ENCODE results near the gene LARP6.

LARP6 gene

GRCh38 chr15:70793694-70794093 is 60.3 kb downstream of the LARP6 start:
- DNase-seq: no peak

GRCh38 chr15:70792171-70792573 is 61.8 kb downstream of the LARP6 start:
- no peak for DNase-seq

DNA sequence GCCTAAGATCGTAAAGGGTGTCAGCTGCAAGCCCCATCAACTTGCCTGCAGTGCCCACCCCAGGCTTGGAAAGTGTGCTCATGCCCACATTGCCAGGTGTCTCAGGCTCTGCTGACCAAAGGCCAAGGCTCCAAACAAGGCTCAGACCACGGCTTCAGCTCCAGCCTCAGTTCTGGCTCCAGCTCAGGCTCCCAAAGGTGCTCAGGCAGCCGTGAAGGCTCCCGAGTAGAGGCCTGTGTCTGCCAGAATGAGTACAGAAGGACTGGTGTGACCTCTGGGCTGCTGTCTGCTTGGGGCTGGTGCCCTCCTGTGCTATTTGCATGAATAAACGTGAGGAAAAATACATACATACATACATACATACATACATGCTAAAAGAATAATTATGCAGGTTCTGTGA is 62.7 kb downstream of the LARP6 start:
- DNase-seq: no peak

- DNase-seq: no peak
Observed at GRCh38 chr15:70789213-70789612, 64.7 kb downstream of the LARP6 start.

DNA sequence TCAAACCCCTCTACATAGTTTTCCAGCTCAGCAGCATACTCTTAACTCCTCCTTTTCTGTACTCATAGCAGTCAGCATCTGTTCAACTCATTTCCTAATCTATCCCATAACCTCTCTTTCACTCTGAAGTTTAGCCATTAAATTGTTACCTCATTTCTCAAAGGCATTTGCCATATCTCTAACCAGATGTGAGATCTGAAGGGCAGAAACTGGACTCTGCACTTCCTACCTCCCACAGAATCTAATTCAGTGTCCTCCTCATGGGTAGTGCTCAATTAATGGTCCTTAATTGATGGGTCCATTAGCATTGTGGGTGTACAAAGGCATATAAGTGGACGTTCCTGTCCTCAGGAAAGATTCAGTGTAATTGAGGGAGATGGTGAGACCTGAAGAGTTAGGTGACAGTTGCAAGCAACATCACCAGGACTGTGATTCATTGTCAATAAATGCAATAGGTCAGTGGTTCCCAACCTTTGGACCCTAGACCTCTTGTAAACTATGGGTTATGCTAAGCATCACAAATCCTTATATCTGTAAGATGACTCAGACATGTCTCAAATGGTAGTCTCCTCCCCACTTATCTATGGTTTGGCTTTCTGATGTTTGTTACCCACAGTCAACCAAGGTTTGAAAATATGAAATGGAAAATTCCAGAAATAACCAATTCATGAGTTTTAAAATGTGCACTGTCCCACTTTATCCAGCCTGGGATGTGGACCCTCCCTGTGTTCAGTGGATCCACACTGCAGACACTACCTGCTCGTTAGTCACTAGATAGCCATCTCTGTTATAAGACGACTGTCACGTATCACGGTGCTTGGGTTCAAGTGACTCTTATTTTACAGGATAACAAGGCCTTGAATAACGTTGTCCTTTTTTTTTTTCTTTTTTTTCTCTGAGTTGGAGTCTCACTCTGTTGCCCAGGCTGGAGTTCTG is 65.6 kb downstream of the LARP6 start:
- DNase-seq: no peak

DNA sequence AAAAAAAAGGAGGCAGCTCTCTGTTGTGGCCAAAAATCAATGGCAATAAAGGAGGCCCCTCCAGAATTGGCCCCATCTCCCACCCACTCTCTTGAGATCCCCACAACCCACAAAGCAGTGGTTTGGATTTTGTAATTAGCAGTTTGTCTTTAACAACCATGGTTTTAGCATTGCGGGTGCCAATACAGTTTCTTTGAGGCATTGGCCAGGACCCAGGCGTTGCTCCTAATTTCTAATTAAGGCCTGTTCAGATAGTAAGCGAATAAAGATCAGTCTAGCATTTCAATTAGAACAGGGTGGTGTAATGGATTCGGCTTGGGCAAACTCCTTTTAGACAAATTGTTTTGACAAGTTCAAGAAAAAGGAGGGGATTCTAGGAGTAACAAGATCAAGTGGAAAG is 67.0 kb downstream of the LARP6 start:
- no peak for DNase-seq

GRCh38 chr15:70783610-70784022 is 70.3 kb downstream of the LARP6 start:
- DNase-seq: no peak

GRCh38 chr15:70783041-70783440 is 70.9 kb downstream of the LARP6 start:
- no peak for DNase-seq

DNA sequence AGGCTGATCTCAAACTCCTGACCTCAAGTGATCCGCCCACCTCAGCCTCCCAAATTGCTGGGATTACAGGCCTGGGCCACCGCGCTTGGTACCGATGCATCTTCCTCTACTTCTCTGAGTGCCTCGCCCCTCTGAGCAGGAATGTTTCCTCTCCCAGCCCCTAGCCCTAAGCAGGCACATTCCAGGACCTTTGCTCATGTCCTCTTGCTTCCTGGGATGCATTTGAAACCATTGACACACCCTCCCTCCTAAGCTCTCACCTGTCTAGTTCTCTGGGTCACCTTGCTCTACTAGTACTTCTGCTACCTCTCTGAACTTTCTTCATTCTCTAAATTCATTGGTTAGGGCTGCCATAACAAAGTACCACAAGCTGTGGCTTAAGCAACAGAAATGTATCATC is 72.7 kb downstream of the LARP6 start:
- DNase-seq: no peak
